Measurements from ENCODE around the gene AGPAT4.
A peak's percentile ranks its signal among the peaks of the same experiment; 100 is the strongest.

The AGPAT4 gene

GRCh38 chr6:161281092-161281491 is 7.2 kb upstream of the AGPAT4 start:
- DNase-seq (ENCODE audit: low read depth in 3 of 3): no peak

DNA sequence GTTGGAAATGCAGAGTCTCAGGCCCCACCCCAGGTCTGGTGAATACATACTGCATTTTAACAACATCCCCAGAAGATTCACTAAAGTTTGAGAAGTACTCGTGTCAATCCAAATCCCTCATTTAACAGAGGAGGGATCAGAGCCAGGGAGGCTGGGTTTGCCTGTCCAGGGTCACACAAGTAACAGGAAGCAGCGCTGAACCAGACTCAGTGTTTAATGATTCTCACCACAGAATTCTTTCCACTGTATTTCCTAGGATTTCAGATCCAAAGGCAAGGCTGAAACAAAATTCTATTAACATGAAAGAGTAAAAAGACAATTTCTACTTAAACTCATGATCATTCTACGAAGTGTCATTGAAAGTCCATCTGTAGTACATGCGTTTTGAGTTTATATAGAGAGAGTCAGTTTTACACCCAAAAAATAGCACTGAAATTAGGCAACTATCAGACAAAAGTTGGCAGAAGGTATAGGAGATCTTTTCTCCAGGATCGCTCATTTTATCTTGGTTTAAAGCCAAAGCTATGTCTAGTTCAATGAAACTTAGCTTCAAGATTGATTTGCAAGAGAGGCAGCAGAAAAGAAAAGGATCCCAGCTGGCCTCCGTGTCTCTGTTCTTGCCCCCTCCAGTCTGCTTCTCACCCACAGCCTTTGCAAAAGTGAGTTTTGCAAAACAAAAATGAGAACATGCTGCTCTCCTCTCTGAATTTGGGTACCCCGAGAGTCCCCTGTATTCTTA is 6.0 kb upstream of the AGPAT4 start:
- DNase-seq (ENCODE audit: low read depth in 3 of 3): no peak

DNA sequence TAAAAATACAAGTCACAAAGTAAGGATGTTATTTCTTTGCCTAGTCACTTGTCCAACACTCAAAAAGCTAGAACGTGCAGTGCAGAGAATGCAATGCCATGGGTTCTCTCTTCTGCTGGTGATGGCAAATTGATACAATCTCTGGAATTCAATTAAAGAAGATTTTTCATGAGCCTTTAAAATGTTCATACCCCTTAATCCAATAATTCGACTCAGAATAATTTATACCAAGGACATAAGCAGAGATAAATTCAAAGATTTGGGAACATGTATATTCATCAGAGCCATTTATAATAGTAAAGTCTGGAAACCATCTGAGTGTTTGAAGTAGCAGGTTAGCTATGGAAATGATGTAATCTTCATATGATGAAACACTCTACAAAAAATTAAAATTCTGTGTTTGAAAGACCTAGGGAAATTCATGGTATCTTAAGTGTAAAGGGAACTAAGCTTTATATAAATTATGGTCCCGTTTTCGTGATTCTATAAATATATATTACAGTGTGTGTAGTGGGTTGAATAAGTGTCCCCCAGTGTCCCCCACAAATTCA is 2.8 kb upstream of the AGPAT4 start:
- DNase-seq (ENCODE audit: low read depth in 3 of 3): no peak

DNA sequence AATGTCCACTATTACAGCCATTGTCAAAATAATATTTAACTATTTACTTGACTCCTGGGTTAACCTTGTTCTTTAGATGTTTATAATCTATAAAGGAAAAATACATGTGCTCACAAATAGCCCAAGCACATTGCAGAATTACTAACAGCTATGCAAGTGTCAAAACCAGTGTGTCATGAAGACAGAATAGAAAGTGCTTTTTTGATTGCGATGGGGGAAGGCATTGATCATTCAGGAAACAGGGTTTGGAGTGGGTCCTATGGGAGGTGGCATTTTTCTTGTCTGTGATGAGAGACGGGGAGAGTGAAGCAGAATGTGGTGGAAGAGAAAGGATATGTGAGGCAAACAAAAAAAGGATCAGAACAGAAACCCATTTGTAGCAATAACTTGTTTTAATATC is 1.0 kb upstream of the AGPAT4 start:
- DNase-seq (ENCODE audit: low read depth in 3 of 3): no peak

- DNase-seq (ENCODE audit: low read depth in 3 of 3): no peak
Measured at GRCh38 chr6:161274488-161274858, 612 bp upstream of the AGPAT4 start.

DNA sequence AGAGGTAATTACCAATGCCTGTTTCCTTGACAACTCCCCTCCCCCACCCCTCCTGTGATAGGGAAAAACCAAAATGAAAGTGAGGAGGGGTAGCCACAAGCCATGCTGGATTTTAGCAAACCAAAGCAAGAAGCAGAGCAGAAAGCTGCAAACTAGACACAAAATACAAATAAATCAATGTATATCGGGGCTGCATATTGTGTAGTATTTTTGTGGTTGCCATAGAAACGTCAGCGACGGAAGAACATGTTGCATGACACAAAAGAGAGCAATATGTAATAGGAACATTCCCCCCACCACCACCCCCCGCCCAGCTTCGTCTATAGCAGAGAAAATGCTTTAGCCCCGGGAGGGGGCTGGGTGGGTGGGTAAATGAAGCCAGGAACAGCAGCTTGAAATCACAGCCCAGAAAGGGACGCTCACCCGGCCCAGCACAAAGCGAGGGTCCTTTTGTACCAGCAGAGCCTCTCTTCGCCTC is 548 bp downstream of the AGPAT4 start:
- DNase-seq (ENCODE audit: low read depth in 3 of 3): peak in 1 of 3 donors; percentile 10

DNA sequence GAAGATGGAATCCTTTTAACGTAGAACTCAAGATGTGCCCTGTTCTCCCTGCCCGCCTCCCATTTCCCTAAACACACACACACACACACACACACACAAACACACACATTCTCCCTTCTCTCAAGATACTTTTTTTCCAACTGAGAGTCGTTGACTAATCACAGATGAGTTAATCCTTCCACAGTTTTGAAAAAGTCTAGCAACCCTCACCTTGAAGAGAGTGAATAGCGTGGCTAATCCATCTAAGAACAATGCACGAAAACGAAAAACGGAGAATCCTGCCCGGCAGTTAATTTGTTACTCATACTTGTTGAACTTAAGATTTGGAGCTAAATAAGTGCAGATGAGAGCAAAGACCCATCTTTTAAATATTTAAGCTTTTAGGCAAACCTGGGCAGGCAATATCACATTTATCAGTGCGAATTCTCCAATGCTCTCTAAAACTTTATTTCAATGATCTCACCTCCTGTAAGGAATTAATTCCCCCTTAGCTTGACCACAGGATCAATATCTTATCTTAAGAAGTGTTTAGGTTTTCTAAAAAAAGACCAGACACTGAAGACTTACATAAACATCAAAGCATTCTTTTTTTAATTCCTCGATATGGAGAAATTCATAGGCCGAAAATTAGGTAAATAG is 1.1 kb downstream of the AGPAT4 start:
- DNase-seq (ENCODE audit: low read depth in 3 of 3): no peak

- no peak for DNase-seq (ENCODE audit: low read depth in 3 of 3)
Measured at GRCh38 chr6:161271343-161272030, 2.4 kb downstream of the AGPAT4 start.

DNA sequence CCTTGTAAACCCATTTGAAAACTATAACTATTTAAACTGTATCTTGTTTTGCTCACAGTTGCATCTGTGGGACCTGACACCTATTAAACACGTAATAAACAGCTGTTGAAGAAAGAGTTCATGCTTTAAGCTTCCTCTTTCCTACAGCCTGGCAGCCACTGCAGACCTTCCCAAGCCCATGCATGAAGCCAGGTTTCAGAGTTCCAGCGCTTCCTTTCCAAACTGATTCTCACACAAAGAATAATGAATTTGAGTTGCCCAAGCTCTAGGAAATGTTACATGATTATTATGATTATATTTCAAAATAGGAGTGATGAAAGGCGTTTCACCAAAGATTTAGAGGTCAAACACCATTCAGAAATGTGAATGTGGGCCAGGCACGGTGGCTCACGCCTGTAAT is 3.7 kb downstream of the AGPAT4 start:
- DNase-seq (ENCODE audit: low read depth in 3 of 3): no peak

DNA sequence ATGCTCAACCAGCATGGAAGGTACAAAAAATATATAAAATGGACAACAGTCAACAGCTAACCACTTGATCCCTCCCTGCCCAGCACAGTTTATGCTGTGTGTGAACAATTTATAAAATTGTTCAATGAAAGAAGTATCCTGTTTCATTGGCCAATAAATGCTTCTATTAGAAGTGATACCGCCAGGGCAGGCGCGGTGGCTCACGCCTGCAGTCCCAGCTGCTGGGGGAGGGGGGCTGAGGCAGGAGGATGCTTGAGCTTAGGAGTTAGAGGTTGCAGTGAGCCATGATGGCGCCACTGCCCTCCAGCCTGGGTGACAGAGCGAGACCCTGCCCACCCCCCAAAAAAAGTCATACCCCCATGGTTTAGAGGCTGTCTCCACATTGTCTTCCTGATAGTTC is 4.6 kb downstream of the AGPAT4 start:
- DNase-seq (ENCODE audit: low read depth in 3 of 3): no peak

GRCh38 chr6:161268531-161269210 is 5.2 kb downstream of the AGPAT4 start:
- no peak for DNase-seq (ENCODE audit: low read depth in 3 of 3)

- no peak for DNase-seq (ENCODE audit: low read depth in 3 of 3)
Measured at GRCh38 chr6:161266513-161267230, 7.2 kb downstream of the AGPAT4 start.

GRCh38 chr6:161265975-161266374 is 7.9 kb downstream of the AGPAT4 start:
- no peak for DNase-seq (ENCODE audit: low read depth in 3 of 3)

DNA sequence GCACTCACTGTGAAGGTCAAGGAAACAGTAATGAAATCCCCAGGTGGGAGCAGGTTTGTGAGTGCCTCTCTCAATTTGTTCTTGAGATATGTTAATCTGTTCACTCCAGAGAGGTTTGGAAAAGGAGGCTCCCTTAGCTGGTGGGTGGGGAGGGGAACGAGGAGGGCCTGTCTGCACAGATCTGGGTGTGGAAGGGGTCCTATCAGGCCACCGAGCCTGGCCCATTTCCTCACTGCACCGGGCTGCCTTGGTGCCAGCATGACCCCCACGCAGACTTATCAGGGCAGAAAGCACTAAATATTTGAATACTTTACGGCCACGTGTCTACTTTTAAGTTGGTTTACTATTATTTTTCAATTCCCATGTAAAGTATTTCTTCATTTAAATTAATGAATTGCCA is 8.3 kb downstream of the AGPAT4 start:
- DNase-seq (ENCODE audit: low read depth in 3 of 3): no peak

DNA sequence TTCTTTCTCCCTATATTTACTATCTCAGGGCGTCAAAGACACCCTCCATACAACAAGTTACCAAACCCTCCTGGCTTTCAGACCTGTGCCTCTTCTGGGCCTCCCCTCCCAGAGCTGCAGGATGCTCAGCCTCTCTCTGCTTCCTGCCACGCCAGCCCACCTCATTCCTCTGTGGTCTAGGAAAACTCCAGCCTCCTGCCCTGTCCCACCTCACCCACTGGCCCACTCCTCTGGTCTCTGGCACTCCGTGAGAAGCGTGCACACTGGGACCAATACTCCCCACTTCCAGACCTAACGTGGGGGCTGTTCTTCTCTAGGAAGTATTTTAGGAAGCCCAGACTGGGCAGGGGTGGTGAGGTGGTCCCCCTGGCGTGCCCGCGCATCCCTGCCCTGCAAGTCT is 9.7 kb downstream of the AGPAT4 start:
- no peak for DNase-seq (ENCODE audit: low read depth in 3 of 3)

GRCh38 chr6:161261816-161262215 is 12.0 kb downstream of the AGPAT4 start:
- DNase-seq (ENCODE audit: low read depth in 3 of 3): no peak

- DNase-seq (ENCODE audit: low read depth in 3 of 3): no peak
Measured at GRCh38 chr6:161261325-161261724, 12.5 kb downstream of the AGPAT4 start.

DNA sequence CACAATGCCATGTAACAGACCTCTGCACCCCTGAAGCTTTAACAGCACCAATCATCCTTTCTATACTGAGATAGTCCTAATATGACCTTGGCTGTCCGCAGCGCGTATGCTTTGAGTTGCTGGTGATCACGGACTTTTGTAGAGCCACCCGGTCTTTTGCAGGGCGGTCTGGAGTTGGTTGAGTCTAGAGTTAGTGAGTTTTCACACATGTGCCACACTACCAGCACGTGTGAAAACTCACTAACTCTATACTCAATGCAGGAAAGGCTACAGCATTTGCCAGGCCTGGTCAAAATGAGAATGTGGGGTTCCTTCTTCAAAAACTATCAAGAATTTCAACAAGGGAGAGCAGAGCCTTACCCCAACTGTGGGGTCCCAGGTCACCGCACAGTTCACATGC is 14.6 kb downstream of the AGPAT4 start:
- no peak for DNase-seq (ENCODE audit: low read depth in 3 of 3)

DNA sequence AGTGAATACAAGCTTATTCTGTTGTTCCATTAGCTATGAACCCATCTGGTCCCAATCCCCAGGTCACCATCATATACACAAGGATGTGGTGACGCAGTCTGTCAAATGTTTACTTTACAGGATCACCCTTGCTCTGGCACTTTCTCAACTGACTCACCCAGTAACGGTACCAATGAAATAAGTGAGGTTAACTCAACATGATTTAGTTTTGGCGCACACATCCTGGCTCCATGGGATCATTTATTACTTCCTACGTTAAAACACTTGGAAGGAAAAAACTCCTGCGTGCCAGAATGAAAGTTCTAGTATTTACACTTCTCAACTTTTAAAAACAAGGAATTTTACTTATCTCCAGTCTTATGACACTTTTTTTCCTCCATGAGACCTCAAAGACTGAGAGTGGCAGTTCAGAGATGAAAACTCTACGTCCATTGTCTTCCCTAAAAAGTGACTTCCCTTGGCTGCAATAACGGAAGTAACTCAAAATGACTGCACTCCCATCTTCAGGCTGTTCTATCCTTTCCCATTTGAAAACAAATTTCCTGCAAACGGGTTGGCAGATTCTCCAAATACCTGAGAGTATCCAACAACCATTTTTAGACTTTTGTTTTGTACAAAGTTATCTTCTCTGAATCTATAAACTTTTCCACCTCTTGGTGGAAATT is 15.9 kb downstream of the AGPAT4 start:
- DNase-seq (ENCODE audit: low read depth in 3 of 3): no peak

DNA sequence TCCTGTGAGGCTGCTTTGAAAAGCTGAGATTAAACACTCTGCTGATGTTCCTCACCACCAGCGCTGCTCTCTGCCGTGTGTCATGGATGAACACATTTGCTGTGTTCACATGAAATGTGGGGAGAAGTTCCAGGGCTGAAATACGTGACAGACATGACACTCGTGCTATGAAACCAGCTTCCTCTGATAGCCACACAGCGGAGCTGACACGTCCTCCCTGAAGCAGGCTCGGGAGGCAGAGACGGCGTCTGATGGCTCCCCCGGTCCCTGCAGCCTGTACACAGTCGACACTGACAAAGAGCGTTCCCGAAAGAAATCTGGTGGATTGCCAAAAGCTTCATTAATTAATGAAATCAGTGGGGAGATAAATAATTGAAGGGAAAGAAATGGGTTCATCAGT is 17.5 kb downstream of the AGPAT4 start:
- no peak for DNase-seq (ENCODE audit: low read depth in 3 of 3)

DNA sequence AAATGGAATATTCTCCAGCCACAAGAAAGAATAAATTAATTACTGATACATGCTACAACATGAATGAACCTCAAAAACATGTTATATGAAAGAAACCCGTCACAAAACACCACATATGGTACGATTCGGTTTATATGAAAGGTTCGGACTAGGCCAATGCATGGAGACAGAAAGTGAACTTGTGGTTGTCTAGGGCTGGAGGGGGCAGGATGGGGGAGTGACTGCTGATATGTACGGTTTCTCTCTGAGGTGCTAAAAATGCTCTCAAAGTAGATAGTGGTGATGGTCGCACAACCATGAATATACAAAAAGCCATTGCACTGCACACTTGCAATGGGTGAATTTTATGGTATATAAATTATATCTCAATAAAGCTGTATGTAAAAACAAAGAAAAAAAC is 18.3 kb downstream of the AGPAT4 start:
- DNase-seq (ENCODE audit: low read depth in 3 of 3): no peak

Data from stimulated activated CD4-positive, alpha-beta T cell treated with anti-CD3 and anti-CD28 coated beads, TNF-alpha, amount 100 ng/mL, for 48 hours (primary cell).